GM12864 (cell line): ENCODE measurements around the gene PRKCD.

Experiments
- DNase-seq: peaks from one replicate; pipeline ENCODE4 v3.0.0-alpha.2; 2011; ENCODE audit warnings: low read depth
- H3K4me3 ChIP-seq: 2 replicates; pipeline ENCODE4 v1.5.1; 2011; ENCODE audit warnings: mild to moderate bottlenecking, low read depth, low read length, control low read depth
- CTCF ChIP-seq: IDR thresholded peaks from 2 replicates; pipeline ENCODE4 v1.5.1; 2011; ENCODE audit warnings: low read depth, mild to moderate bottlenecking, moderate library complexity, low read length, control low read depth, inconsistent platforms; ENCODE audit errors: missing control alignments

PRKCD gene

GRCh38 chr3:53196575-53197407 lies 35.8 kb downstream of the PRKCD start:
- DNase-seq = peak; percentile 87
- peak; percentile 32 for TF ChIP-seq CTCF
- H3K4me3 ChIP-seq = peak overlapping the region; percentile 30; the same call in 1 of the 2 replicates

GRCh38 chr3:53198256-53198977 lies 37.4 kb downstream of the PRKCD start:
- peak overlapping the region; percentile 36 for H3K4me3 ChIP-seq
- TF ChIP-seq CTCF = peak; percentile 19
- no peak for DNase-seq

GRCh38 chr3:53198996-53199395 lies 38.0 kb downstream of the PRKCD start:
- DNase-seq = no peak
- no peak for TF ChIP-seq CTCF
- H3K4me3 ChIP-seq = peak overlapping the region; percentile 36

- no peak for DNase-seq
- no peak overlapping the region for H3K4me3 ChIP-seq
- peak; percentile 27 for TF ChIP-seq CTCF
Observed at GRCh38 chr3:53199834-53200233, 38.8 kb downstream of the PRKCD start.

GRCh38 chr3:53200501-53201498 lies 39.8 kb downstream of the PRKCD start:
- no peak overlapping the region for H3K4me3 ChIP-seq
- no peak for DNase-seq
- no peak for TF ChIP-seq CTCF

GRCh38 chr3:53202331-53203015 lies 41.5 kb downstream of the PRKCD start:
- no peak for TF ChIP-seq CTCF
- H3K4me3 ChIP-seq = no peak overlapping the region
- DNase-seq = no peak
